ENCODE measurements around the gene BACE1.
"Not testable (repeated sequence)": the region's sequence is repeated elsewhere in the genome, so short reads cannot be mapped to it uniquely, and the experiment has no call there.

Gene BACE1

DNA sequence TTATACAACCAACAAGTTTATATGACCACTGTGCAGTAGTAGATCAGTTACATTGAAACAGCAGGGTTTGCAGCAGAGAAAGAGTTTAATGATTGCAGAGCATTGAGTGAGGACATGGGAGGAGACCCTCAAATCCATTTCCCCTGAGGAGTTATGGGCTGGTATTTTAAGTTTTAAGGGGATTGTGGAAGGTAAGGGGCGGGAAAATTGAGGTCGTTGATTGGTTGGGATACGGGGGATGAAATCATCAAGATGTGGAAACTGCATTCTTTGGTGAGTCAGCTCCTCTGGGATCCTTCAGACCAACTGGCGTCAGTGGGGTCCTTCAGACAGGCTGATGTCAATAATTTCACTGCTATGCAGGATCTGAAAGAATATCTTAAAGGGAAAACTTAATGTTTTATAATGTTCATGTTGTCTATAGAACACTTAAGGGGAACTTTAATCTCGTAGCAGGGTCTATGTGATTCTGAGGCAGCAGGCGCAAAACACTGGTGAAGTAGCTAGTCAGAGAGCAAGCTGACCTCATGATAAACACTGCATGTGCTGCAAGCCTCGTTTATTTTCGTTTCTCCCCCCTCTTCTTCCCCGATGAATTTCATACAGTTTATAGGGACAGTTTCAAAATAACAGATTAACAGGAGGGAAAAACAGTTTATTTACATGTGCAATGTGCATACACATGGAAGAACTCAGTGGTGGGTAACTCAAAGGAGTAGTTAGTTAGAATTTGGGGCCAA is 42.3 kb downstream of the BACE1 start:
- H3K4me3 ChIP-seq (ENCODE audit: low read depth, low read length), result peak overlapping the region; percentile 17

GRCh38 chr11:117272175-117272574 is 43.9 kb downstream of the BACE1 start:
- not testable (repeated sequence) for H3K4me3 ChIP-seq (ENCODE audit: low read depth, low read length)

More for the DNA sequence above, 42.3 kb downstream of the BACE1 start:
- TF ChIP-seq, protein P1, sequence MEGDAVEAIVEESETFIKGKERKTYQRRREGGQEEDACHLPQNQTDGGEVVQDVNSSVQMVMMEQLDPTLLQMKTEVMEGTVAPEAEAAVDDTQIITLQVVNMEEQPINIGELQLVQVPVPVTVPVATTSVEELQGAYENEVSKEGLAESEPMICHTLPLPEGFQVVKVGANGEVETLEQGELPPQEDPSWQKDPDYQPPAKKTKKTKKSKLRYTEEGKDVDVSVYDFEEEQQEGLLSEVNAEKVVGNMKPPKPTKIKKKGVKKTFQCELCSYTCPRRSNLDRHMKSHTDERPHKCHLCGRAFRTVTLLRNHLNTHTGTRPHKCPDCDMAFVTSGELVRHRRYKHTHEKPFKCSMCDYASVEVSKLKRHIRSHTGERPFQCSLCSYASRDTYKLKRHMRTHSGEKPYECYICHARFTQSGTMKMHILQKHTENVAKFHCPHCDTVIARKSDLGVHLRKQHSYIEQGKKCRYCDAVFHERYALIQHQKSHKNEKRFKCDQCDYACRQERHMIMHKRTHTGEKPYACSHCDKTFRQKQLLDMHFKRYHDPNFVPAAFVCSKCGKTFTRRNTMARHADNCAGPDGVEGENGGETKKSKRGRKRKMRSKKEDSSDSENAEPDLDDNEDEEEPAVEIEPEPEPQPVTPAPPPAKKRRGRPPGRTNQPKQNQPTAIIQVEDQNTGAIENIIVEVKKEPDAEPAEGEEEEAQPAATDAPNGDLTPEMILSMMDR (IDR thresholded peaks at IDR 0.05; ENCODE audit: low read depth, low read length), result no peak

GRCh38 chr11:117271208-117271607 is 44.8 kb downstream of the BACE1 start:
- TF ChIP-seq, protein P1 (IDR thresholded peaks at IDR 0.05; ENCODE audit: low read depth, low read length), result no peak
- no peak overlapping the region for H3K4me3 ChIP-seq (ENCODE audit: low read depth, low read length)

DNA sequence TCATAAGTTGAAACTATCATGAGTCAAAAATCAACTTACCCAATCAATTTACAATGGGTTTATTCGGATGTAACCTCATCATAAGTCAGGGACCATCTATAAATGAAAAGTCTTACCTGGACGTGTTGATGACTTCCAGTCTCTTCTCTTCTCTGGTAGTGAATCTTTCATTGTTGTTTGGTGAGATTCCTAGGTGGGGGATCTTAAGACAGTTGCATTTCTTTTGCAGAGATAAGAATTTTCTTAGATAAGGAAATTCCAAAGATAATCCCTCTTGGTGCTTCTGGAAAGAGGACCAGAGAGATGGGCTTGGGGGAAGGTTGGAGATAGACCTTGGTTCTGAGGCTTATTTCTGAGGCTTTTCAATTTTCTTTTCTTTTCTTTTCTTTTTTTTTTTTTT is 46.2 kb downstream of the BACE1 start:
- TF ChIP-seq, protein P1 (IDR thresholded peaks at IDR 0.05; ENCODE audit: low read depth, low read length), result no peak
- no peak overlapping the region for H3K4me3 ChIP-seq (ENCODE audit: low read depth, low read length)

DNA sequence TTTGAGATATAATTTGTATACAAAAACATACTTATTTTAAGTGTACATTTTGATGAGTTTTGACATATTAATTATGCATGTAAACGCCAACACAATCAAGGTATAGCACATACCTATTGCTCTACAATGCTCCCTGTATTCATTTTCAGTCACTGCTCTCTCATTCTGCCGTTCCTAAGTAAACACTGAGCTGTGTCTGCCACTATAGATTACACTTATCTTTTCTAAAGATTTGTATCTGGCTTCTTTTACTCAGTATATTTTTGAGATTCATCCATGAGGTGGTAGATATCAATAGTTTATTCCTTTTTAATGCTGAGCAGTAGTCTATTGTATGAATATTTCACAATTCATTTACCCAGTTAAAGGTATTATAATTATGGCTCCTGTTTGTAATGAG is 50.3 kb downstream of the BACE1 start:
- TF ChIP-seq, protein P1 (IDR thresholded peaks at IDR 0.05; ENCODE audit: low read depth, low read length), result no peak
- no peak overlapping the region for H3K4me3 ChIP-seq (ENCODE audit: low read depth, low read length)

- H3K4me3 ChIP-seq (ENCODE audit: low read depth, low read length), result not testable (repeated sequence)
Observed at GRCh38 chr11:117264624-117265323, 51.3 kb downstream of the BACE1 start.

GRCh38 chr11:117259417-117259816 is 56.6 kb downstream of the BACE1 start:
- TF ChIP-seq, protein P1 (IDR thresholded peaks at IDR 0.05; ENCODE audit: low read depth, low read length), result no peak
- no peak overlapping the region for H3K4me3 ChIP-seq (ENCODE audit: low read depth, low read length)

GRCh38 chr11:117258576-117258975 is 57.5 kb downstream of the BACE1 start:
- no peak overlapping the region for H3K4me3 ChIP-seq (ENCODE audit: low read depth, low read length)
- TF ChIP-seq, protein P1 (IDR thresholded peaks at IDR 0.05; ENCODE audit: low read depth, low read length), result no peak
